K562 (cell line): ENCODE measurements around the gene GCH1. TPM values are rescaled to one million over a fixed set of nuclear protein-coding genes. Genes with fewer than 3 reads are reported as not detected.

ENCODE experiments used
- ARID3A ChIP-seq: IDR thresholded peaks from 2 replicates; pipeline ENCODE4 v1.6.1; 2012; ENCODE audit warnings: low read depth, low read length, improper control_type of control experiment, borderline replicate concordance
- ATF3 ChIP-seq, 2 experiments: fragments of 450-650 bp in 1 of 2; sonication (generic) in 1 of 2; formaldehyde crosslinking in 1 of 2; IDR thresholded peaks in 1 of 2; conservative IDR thresholded peaks in 1 of 2; 2 replicates each; pipeline versions ENCODE4 v1.6.1 to v1.8.1; 2016 to 2023; ENCODE audit warnings: mild to moderate bottlenecking in 2 of 2, moderate library complexity in 2 of 2, inconsistent platforms in 1 of 2, missing genetic modification reagents in 1 of 2
- BRCA1 ChIP-seq, 2 experiments: fragments of 450-650 bp in 1 of 2; sonication (generic) in 1 of 2; formaldehyde crosslinking in 1 of 2; IDR thresholded peaks; 2 replicates each; pipeline versions ENCODE4 v1.5.0 to v1.6.1; 2017 to 2020; ENCODE audit warnings: mild to moderate bottlenecking in 1 of 2, missing genetic modification reagents in 1 of 2
- ELK3 ChIP-seq: fragments of 450-650 bp; formaldehyde crosslinking; IDR thresholded peaks from 2 replicates; pipeline ENCODE4 v1.4.0; 2020; ENCODE audit warnings: mild to moderate bottlenecking
- HIVEP1 ChIP-seq: fragments of 250-450 bp; sonication (Bioruptor Pico); IDR thresholded peaks from 2 replicates; pipeline ENCODE4 v1.4.0; 2020; ENCODE audit warnings: mild to moderate bottlenecking
- REST ChIP-seq, 2 experiments: fragments of 450-650 bp; formaldehyde crosslinking in 1 of 2; IDR thresholded peaks; 2 replicates each; pipeline versions ENCODE4 v1.4.0 to v1.6.1; 2014 to 2020; ENCODE audit warnings: mild to moderate bottlenecking in 2 of 2, borderline replicate concordance in 1 of 2, low read depth in 1 of 2
- ZC3H11A ChIP-seq: IDR thresholded peaks from 2 replicates; pipeline ENCODE4 v1.6.1; 2012; ENCODE audit warnings: low read depth, low read length, improper control_type of control experiment
- polyA plus RNA-seq, 8 experiments: library from polyadenylated mRNA; depleted of rRNA in 4 of 8; stranded (reverse) in 5 of 8; unstranded in 3 of 8; fragments of >200 nt; fragmentation: Nextera tagmentation in 2 of 8; fragmentation: Illumina TruSeq in 1 of 8; extraction: Ambion mirVana in 2 of 8; extraction: Trizol in 1 of 8; gene quantifications; 2 replicates each; pipeline versions ENCODE4 v1.2.1 to v1.2.3, GENCODE V29; 2011 to 2014; ENCODE audit warnings: inconsistent platforms in 1 of 8, missing spikeins in 1 of 8
- total RNA-seq, 7 experiments: library from RNA; depleted of rRNA in 6 of 7; stranded (reverse); fragments of >200 nt in 6 of 7; fragmentation: Illumina TruSeq in 2 of 7; extraction: Trizol in 2 of 7; gene quantifications; 2 replicates each; pipeline versions ENCODE4 v1.2.1 to v1.2.3, GENCODE V29; 2011 to 2021; ENCODE audit warnings: low replicate concordance in 1 of 7
- TF ChIP-seq, protein P1 (sequence below): fragments of 200-400 bp; formaldehyde crosslinking; IDR thresholded peaks from 2 replicates; pipeline ENCODE4 v1.6.1; 2017; ENCODE audit warnings: mild to moderate bottlenecking, low read depth, low read length, moderate library complexity

The GCH1 gene
- total and polyA plus RNA-seq, 9 of the 15 experiments (the other 6 are each of a cell fraction or from before 2014, with no cell fraction given), result 3.9 to 13.1 (median 6.5) TPM

GRCh38 chr14:54893151-54893760, 9.4 kb downstream of the GCH1 start (continued):
- peak; percentile 20; the same call in 1 of the 2 replicates for TF ChIP-seq REST (IDR thresholded peaks at IDR 0.05; ENCODE audit: borderline replicate concordance)
- TF ChIP-seq REST (CRISPR knock-in tag; IDR thresholded peaks at IDR 0.05; ENCODE audit: low read depth), result no peak
- TF ChIP-seq ELK3 (CRISPR knock-in tag), result no peak
- no peak for TF ChIP-seq BRCA1 (IDR thresholded peaks at IDR 0.05)
- TF ChIP-seq BRCA1 (CRISPR knock-in tag; IDR thresholded peaks at IDR 0.05), result no peak
- TF ChIP-seq ARID3A, result peak; percentile 51; the same call in 1 of the 2 replicates
- no peak for TF ChIP-seq HIVEP1
- TF ChIP-seq, protein P1, sequence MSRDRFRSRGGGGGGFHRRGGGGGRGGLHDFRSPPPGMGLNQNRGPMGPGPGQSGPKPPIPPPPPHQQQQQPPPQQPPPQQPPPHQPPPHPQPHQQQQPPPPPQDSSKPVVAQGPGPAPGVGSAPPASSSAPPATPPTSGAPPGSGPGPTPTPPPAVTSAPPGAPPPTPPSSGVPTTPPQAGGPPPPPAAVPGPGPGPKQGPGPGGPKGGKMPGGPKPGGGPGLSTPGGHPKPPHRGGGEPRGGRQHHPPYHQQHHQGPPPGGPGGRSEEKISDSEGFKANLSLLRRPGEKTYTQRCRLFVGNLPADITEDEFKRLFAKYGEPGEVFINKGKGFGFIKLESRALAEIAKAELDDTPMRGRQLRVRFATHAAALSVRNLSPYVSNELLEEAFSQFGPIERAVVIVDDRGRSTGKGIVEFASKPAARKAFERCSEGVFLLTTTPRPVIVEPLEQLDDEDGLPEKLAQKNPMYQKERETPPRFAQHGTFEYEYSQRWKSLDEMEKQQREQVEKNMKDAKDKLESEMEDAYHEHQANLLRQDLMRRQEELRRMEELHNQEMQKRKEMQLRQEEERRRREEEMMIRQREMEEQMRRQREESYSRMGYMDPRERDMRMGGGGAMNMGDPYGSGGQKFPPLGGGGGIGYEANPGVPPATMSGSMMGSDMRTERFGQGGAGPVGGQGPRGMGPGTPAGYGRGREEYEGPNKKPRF, result no peak
- TF ChIP-seq ZC3H11A, result no peak
- TF ChIP-seq ATF3 (IDR thresholded peaks at IDR 0.05), result no peak
- no peak for TF ChIP-seq ATF3 (CRISPR knock-in tag; conservative IDR thresholded peaks at IDR 0.05)
- TF ChIP-seq, all 486 proteins: peak for 4
